Uterus (tissue), 4 donors: Measurements from ENCODE around the gene ABCB8. TPM values are rescaled to one million over a fixed set of nuclear protein-coding genes. Genes with fewer than 3 reads are reported as not detected.

ENCODE experiments used
- DNase-seq, 2 donors: peaks; one replicate each; pipeline ENCODE4 v3.0.0-alpha.2; 2019 to 2020
- H3K27ac ChIP-seq, 2 donors: fragments of 200-600 bp; sonication (generic); 1 replicate in 1 of 2; 2 replicates in 1 of 2; pipeline ENCODE4 v1.5.1; 2016 to 2018
- H3K27me3 ChIP-seq, 2 donors: fragments of 200-600 bp; sonication (generic); one replicate each; pipeline ENCODE4 v1.5.1; 2018 to 2019; ENCODE audit warnings: control low read depth in 1 of 2
- H3K36me3 ChIP-seq, 2 donors: fragments of 200-600 bp; sonication (generic); one replicate each; pipeline ENCODE4 v1.5.1; 2019; ENCODE audit warnings: control low read depth in 1 of 2
- H3K4me1 ChIP-seq, 2 donors: fragments of 200-600 bp; sonication (generic); one replicate each; pipeline ENCODE4 v1.5.1; 2018 to 2019; ENCODE audit warnings: control low read depth in 1 of 2
- H3K4me3 ChIP-seq, 2 donors: fragments of 200-600 bp; sonication (generic); 1 replicate in 1 of 2; 2 replicates in 1 of 2; pipeline ENCODE4 v1.5.1; 2018 to 2019; ENCODE audit warnings: mild to moderate bottlenecking in 1 of 2
- H3K9me3 ChIP-seq, 2 donors: fragments of 200-600 bp; sonication (generic); one replicate each; pipeline ENCODE4 v1.5.1; 2019; ENCODE audit warnings: control low read depth in 1 of 2
- POLR2A ChIP-seq, 2 donors: fragments of 450-650 bp; IDR thresholded peaks; one replicate each; pipeline ENCODE4 v1.6.1; 2016; ENCODE audit warnings: antibody characterized with exemption in 2 of 2, mild to moderate bottlenecking in 1 of 2, moderate library complexity in 1 of 2
- intact Hi-C: fragments of 100-400 bp; cut with DNase I; formaldehyde crosslinking; loops from one replicate; pipeline ENCODE4 v1.15.1; 2023; ENCODE audit warnings: low total_unique reads
- total RNA-seq, 4 donors: library from RNA; depleted of rRNA in 3 of 4; stranded (reverse); fragments of >200 nt in 3 of 4; gene quantifications; one replicate each; pipeline versions ENCODE4 v1.1.0 to v1.2.4, GENCODE V29; 2014 to 2023
- TF ChIP-seq, protein P1 (sequence below), 4 experiments: fragments of 200-600 bp in 2 of 4; fragments of 450-650 bp in 2 of 4; sonication (generic) in 2 of 4; IDR thresholded peaks; one replicate each; pipeline ENCODE4 v1.5.1; 2016 to 2019; ENCODE audit warnings: antibody characterized with exemption in 4 of 4, mild to moderate bottlenecking in 2 of 4, moderate library complexity in 1 of 4
- donor health status: DM: yes; HTN: yes; CAD: no.

Gene ABCB8
- total RNA-seq, 4 donors from 2014 or later = 18.7 to 54.3 (median 26.0) TPM

DNA sequence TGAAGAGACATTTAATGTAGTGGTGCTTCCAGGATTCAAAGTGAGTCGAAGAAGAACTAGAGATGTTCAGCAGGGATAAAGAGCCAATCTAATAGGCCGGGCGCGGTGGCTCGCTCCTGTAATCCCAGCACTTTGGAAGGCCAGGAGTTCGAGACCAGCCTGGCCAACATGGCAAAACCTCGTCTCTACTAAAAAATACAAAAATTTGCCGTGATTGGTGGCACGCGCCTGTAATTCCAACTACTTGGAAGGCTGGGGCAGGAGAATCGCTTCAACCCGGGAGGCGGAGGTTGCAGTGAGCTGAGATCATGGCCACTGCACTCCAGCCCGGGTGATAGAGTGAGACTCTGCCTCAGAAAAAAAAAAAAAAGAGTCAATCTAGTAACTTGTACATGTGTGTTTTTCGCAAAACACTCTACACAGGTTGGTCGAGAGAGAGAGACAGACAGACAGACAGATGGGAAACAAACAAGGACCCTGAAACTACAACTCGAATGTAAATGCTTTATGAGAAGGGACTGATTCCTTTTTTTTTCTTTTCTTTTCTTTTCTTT is 775 bp downstream of the ABCB8 start:
- peak overlapping the region; percentile 78 to 82 for H3K27ac ChIP-seq
- H3K27me3 ChIP-seq = no peaks in the 10 kb centered on the region
- DNase-seq = no peak
- no peaks in the 10 kb centered on the region for H3K9me3 ChIP-seq
- H3K36me3 ChIP-seq = no peaks in the 10 kb centered on the region
- intact Hi-C loops = loop anchor here (10.0 kb wide), 1 partner anchor 86 kb away; no protein-coding TSS in a partner anchor
- peak overlapping the region; percentile 69 for H3K4me3 ChIP-seq
- peaks cover 0 to 5% of the 10 kb centered on the region in 2 donors for H3K4me1 ChIP-seq
- no peak for TF ChIP-seq POLR2A (IDR thresholded peaks at IDR 0.05)
- TF ChIP-seq, protein P1, sequence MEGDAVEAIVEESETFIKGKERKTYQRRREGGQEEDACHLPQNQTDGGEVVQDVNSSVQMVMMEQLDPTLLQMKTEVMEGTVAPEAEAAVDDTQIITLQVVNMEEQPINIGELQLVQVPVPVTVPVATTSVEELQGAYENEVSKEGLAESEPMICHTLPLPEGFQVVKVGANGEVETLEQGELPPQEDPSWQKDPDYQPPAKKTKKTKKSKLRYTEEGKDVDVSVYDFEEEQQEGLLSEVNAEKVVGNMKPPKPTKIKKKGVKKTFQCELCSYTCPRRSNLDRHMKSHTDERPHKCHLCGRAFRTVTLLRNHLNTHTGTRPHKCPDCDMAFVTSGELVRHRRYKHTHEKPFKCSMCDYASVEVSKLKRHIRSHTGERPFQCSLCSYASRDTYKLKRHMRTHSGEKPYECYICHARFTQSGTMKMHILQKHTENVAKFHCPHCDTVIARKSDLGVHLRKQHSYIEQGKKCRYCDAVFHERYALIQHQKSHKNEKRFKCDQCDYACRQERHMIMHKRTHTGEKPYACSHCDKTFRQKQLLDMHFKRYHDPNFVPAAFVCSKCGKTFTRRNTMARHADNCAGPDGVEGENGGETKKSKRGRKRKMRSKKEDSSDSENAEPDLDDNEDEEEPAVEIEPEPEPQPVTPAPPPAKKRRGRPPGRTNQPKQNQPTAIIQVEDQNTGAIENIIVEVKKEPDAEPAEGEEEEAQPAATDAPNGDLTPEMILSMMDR (IDR thresholded peaks at IDR 0.05) = no peak

DNA sequence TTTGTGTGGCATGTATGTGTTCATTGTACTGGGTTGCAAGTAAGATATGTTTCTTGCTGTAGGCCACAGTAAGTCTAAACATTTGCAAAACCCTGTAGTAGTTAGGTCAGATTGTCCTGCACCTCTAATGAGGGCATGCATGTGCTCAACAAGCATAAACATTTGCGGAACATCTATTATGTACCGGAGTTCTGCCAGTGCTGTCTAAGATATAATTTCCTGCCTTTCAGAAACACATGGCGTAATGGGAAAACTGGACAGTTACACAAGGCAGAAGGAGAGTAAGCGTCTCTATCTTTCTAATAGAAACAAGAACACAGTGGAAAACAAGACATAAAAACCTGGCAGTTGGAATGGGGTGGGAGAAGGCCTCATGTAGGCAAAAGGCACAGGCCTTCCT is 2.8 kb downstream of the ABCB8 start:
- TF ChIP-seq POLR2A (IDR thresholded peaks at IDR 0.05) = no peak
- TF ChIP-seq, protein P1 (IDR thresholded peaks at IDR 0.05) = no peak
- Histone ChIP-seq H3K4me3 (no peak overlapping the region), H3K27ac (peak overlapping the region in 1 of 2 donors; percentile 76), H3K36me3 (no peaks in the 10 kb centered on the region), H3K9me3 (no peaks in the 10 kb centered on the region), H3K27me3 (no peaks in the 10 kb centered on the region), H3K4me1 (peaks cover 0 to 5% of the 10 kb centered on the region in 2 donors)
- no peak for DNase-seq
- intact Hi-C loops = no loop called here

DNA sequence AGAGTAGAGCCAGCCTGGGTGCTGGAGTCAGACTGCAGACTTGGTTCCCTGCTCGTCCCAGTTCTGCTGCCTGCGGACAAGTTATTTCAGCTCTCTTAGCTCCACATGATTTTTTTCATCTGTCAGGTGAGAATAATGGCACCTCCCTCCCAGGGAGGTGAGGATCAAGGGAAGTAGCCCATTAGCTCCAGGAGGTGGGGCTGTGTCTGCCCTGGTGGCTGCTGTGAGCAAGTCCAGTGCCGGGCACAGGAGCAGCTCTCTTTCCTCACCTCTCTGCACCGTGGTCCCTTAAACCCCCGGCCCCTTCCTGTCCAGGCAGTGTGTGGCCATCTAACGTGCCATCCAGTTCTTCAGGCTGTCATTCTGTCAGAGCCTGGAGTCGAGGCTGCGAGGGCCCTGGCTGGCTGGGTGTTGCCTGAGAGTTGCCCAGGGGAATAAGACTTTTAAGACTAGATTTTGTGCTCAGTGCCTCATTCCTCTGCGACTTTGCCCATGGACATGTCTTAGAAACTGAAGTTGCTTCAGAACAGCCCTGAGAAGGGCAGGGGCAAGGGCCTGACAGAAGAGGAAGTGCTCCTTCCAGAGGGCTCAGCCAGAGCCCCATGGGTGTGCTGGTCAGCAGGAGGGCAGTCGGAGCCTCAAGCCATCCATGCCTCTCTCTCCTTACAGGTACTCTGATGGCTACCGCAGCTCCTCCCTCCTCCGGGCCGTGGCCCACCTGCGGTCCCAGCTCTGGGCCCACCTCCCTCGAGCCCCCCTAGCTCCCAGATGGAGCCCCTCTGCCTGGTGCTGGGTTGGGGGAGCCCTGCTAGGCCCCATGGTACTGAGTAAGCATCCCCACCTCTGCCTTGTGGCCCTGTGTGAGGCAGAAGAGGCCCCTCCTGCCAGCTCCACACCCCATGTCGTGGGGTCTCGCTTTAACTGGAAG is 5.0 kb downstream of the ABCB8 start:
- DNase-seq = no peak
- no peak for TF ChIP-seq POLR2A (IDR thresholded peaks at IDR 0.05)
- Histone ChIP-seq H3K27me3 (no peaks in the 10 kb centered on the region), H3K9me3 (no peaks in the 10 kb centered on the region), H3K4me1 (peaks cover 0 to 6% of the 10 kb centered on the region in 2 donors), H3K27ac (no peak overlapping the region), H3K4me3 (no peak overlapping the region), H3K36me3 (no peaks in the 10 kb centered on the region)
- intact Hi-C loops = no loop called here

DNA sequence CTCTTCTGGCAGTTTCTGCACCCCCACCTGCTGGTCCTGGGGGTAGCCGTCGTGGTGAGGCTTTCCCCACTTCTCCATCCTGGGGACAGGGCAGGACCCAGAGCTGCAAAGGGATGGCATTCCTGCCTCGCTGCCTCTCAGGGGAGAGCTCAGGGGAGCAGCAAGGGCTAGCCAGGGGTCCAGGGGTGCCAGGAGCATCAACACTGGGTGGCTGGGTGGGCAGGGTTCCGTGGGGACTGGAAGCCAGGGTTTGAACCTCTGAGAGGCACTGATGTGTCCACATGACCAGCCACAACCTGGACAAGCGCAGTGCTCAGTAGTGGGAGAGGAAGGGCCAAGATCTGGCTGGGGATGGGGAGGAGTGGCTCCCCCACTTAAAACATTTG is 5.6 kb downstream of the ABCB8 start:
- no peak for DNase-seq
- intact Hi-C loops = no loop called here
- H3K4me1 ChIP-seq = peaks cover 0 to 12% of the 10 kb centered on the region in 2 donors
- H3K27ac ChIP-seq = no peak overlapping the region
- no peaks in the 10 kb centered on the region for H3K36me3 ChIP-seq
- H3K4me3 ChIP-seq = no peak overlapping the region
- H3K27me3 ChIP-seq = no peaks in the 10 kb centered on the region
- H3K9me3 ChIP-seq = no peaks in the 10 kb centered on the region
- TF ChIP-seq POLR2A (IDR thresholded peaks at IDR 0.05) = no peak
- TF ChIP-seq, protein P1 (IDR thresholded peaks at IDR 0.05) = no peak

DNA sequence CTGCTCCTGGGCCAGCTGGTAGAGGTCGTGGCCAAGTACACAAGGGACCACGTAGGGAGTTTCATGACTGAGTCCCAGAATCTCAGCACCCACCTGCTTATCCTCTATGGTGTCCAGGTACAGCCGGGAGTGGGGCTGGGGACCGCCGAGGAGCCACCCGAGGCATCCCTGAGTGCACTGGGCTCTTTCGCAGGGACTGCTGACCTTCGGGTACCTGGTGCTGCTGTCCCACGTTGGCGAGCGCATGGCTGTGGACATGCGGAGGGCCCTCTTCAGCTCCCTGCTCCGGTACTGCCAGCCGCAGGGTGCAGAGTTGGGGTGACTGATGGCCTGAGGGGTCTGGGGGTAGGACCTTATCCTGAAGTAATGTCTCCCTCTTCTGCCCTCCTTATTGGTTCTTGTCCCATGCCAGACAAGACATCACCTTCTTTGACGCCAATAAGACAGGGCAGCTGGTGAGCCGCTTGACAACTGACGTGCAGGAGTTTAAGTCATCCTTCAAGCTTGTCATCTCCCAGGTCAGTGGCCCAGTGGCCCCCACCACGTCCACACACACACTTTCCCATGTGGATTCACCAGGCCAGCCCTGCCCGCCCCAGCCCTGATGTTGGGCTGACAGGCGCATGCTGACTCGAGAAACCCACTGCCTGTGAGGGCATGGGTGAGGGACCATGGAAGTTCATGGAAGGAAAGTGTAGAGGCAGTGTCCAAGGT is 6.2 kb downstream of the ABCB8 start:
- Histone ChIP-seq H3K4me1 (peaks cover 4 to 11% of the 10 kb centered on the region in 2 donors), H3K27ac (no peak overlapping the region), H3K36me3 (no peaks in the 10 kb centered on the region), H3K4me3 (no peak overlapping the region), H3K27me3 (no peaks in the 10 kb centered on the region), H3K9me3 (no peaks in the 10 kb centered on the region)
- DNase-seq = no peak
- intact Hi-C loops = no loop called here
- no peak for TF ChIP-seq POLR2A (IDR thresholded peaks at IDR 0.05)
- TF ChIP-seq, protein P1 (IDR thresholded peaks at IDR 0.05) = no peak
